GM23248 (cell line): ENCODE results near the gene CALHM2. TPM values are rescaled to one million over a fixed set of nuclear protein-coding genes. Genes with fewer than 3 reads are reported as not detected.

Experiments
- DNase-seq: peaks from one replicate; pipeline ENCODE4 v3.0.0-alpha.2; 2015
- H2AFZ ChIP-seq: fragments of 200-600 bp; sonication (generic); 2 replicates; pipeline ENCODE4 v1.6.1; 2016; ENCODE audit warnings: antibody characterized with exemption
- H3F3A ChIP-seq: fragments of 200-600 bp; sonication (generic); 2 replicates; pipeline ENCODE4 v1.6.1; 2016; ENCODE audit warnings: mild to moderate bottlenecking, antibody characterized with exemption, mixed run types; ENCODE audit not compliant: insufficient read depth
- H3K27ac ChIP-seq: fragments of 200-600 bp; sonication (generic); 2 replicates; pipeline ENCODE4 v1.5.1; 2016; ENCODE audit warnings: mild to moderate bottlenecking
- H3K27me3 ChIP-seq: fragments of 200-600 bp; sonication (generic); replicated peaks from 2 replicates; pipeline ENCODE4 v1.6.1; 2016; ENCODE audit warnings: mild to moderate bottlenecking; ENCODE audit not compliant: insufficient read depth
- H3K36me3 ChIP-seq: fragments of 200-600 bp; sonication (generic); 2 replicates; pipeline ENCODE4 v1.6.1; 2016; ENCODE audit warnings: low read depth, mild to moderate bottlenecking
- H3K4me1 ChIP-seq: fragments of 200-600 bp; sonication (generic); 2 replicates; pipeline ENCODE4 v1.6.1; 2016; ENCODE audit warnings: mild to moderate bottlenecking; ENCODE audit not compliant: insufficient read depth
- H3K4me2 ChIP-seq: fragments of 200-600 bp; sonication (generic); one replicate; pipeline ENCODE4 v1.6.1; 2016; ENCODE audit warnings: mild to moderate bottlenecking; ENCODE audit not compliant: unreplicated experiment
- H3K4me3 ChIP-seq: fragments of 200-600 bp; sonication (generic); 2 replicates; pipeline ENCODE4 v1.5.1; 2016; ENCODE audit warnings: mild to moderate bottlenecking
- H3K79me2 ChIP-seq: fragments of 200-600 bp; sonication (generic); 2 replicates; pipeline ENCODE4 v1.6.1; 2016; ENCODE audit warnings: mild to moderate bottlenecking; ENCODE audit not compliant: insufficient read depth
- H3K9ac ChIP-seq: fragments of 200-600 bp; sonication (generic); 2 replicates; pipeline ENCODE4 v1.6.1; 2016; ENCODE audit warnings: mild to moderate bottlenecking
- H3K9me2 ChIP-seq: fragments of 200-600 bp; sonication (generic); 2 replicates; pipeline ENCODE4 v1.6.1; 2016; ENCODE audit warnings: mixed run types, mild to moderate bottlenecking, moderate library complexity; ENCODE audit not compliant: insufficient read depth
- H3K9me3 ChIP-seq: fragments of 200-600 bp; sonication (generic); one replicate; pipeline ENCODE4 v1.6.1; 2017; ENCODE audit warnings: low read depth
- H4K20me1 ChIP-seq: fragments of 200-600 bp; sonication (generic); 2 replicates; pipeline ENCODE4 v1.6.0; 2016; ENCODE audit not compliant: insufficient read depth
- EZH2 ChIP-seq: fragments of 200-600 bp; sonication (generic); IDR thresholded peaks from 2 replicates; pipeline ENCODE4 v1.6.1; 2018; ENCODE audit warnings: antibody characterized with exemption, mild to moderate bottlenecking; ENCODE audit not compliant: insufficient read depth, poor library complexity, severe bottlenecking
- EZH2phosphoT487 ChIP-seq: fragments of 200-600 bp; sonication (generic); IDR thresholded peaks from 2 replicates; pipeline ENCODE4 v1.6.1; 2018; ENCODE audit warnings: antibody characterized with exemption, moderate library complexity, mild to moderate bottlenecking, low read depth; ENCODE audit not compliant: insufficient read depth
- WGBS, 2 experiments: methylation state at CpG; one replicate each; pipeline ENCODE4 v1.1.6; 2015 to 2017; ENCODE audit warnings: low lambda C conversion rate in 2 of 2, low coverage in 1 of 2; ENCODE audit errors: missing lambda C conversion rate in 2 of 2; 5-methylcytosine and 5-hydroxymethylcytosine counted together
- in situ Hi-C: fragments of 300-500 bp; cut with MboI; formaldehyde crosslinking; loops from 2 replicates; pipeline ENCODE4 v1.15.0; 2020
- polyA plus RNA-seq: library from polyadenylated mRNA; unstranded; fragments of >200 nt; fragmentation: Nextera tagmentation; extraction: Ambion mirVana; gene quantifications from 2 replicates; pipeline ENCODE4 v1.2.1, GENCODE V29; 2016
- total RNA-seq: library from RNA; depleted of rRNA; stranded (reverse); fragments of >200 nt; shearing (Covaris generic); gene quantifications from 2 replicates; pipeline ENCODE4 v1.2.3, GENCODE V29; 2014

CALHM2 gene
- total and polyA plus RNA-seq, 2 experiments from 2014 or later, result 74.3 to 78.6 TPM

DNA sequence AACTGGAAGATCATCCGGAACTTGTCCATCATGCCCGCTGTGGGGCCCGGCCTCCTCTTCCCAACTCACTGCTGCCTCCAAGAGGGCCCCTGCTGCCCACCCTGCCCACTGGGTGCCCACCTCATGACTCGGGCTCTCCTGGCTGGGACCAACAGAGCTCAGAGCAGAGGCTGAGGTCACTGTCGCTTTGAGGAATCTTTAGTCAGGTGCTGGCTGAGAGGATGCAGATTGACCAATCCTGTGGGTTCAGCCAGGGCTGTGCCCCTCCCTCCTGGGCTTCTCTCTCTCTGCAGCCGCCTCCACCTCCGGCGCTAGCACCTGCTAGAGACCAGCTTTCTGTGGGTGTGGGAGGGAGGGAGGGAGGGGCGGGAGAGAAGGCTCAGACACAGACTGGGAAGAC is 6.5 kb upstream of the CALHM2 start, which contains the start of gene CALHM1:
CALHM1 (minus strand) TSS at position 181 of the 400 bp plus-strand sequence; CDS start at position 32, 149 bp downstream.
- WGBS, 2 experiments, result 69 to 85% methylated on average over 8 to 9 of the region's 9 CpGs
- no peak for DNase-seq
- no peaks in the 10 kb centered on the region for H3K9me2 ChIP-seq
- in situ Hi-C loops, result no loop called here
- no peaks in the 10 kb centered on the region for H3K27me3 ChIP-seq
- TF ChIP-seq EZH2phosphoT487, result no peak
- no peak for TF ChIP-seq EZH2
- no peaks in the 10 kb centered on the region for H4K20me1 ChIP-seq
- H3K9ac ChIP-seq, result no peak within 1 kb of the TSS
- H3K4me3 ChIP-seq, result no peak within 1 kb of the TSS
- H3K36me3 ChIP-seq, result no peaks in the 10 kb centered on the region
- no peaks in the 10 kb centered on the region for H3K79me2 ChIP-seq
- H3K4me2 ChIP-seq, result no peak within 1 kb of the TSS
- H3F3A ChIP-seq, result no peaks in the 10 kb centered on the region
- H3K4me1 ChIP-seq, result no peaks in the 10 kb centered on the region
- no peak within 1 kb of the TSS for H2AFZ ChIP-seq
- no peak within 1 kb of the TSS for H3K27ac ChIP-seq
- H3K9me3 ChIP-seq, result no peaks in the 10 kb centered on the region

DNA sequence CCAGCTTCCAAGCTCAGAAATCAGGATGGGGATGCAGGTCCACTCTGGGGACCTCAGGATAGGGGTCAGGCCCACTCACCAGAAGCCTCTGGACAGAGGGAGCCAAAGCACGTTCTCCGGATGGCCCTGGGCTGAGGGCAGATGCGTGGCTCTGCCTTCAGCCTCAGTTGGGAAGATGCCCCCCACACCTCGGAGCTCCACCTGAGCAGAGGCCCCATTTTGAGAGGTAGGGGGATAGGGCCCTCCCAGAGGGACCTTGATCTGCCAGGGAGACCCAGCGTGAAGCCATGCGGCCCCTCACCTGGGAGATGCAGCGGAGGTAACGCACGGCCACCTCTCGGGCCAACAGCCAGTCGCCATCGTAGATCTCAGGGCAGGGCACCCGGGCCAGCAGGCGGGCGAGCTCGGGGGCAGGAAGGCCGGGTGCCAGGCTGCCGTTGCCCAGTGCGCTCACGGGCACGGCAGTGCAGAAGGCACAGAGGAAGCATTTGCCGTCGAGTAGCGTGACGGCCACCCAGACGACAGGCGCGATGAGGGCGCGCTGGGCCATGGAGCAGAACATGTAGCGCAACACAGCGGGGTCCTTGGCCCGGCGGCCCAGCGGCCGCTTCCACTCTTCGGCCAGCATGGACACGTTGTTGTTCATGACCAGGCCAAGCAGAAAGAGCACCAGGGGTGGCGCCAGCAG is 5.9 kb upstream of the CALHM2 start:
- H3F3A ChIP-seq, result no peaks in the 10 kb centered on the region
- DNase-seq, result no peak
- TF ChIP-seq EZH2 (no peak), EZH2phosphoT487 (no peak)
- no peaks in the 10 kb centered on the region for H3K9me2 ChIP-seq
- in situ Hi-C loops, result no loop called here
- no peak overlapping the region for H3K27ac ChIP-seq
- H3K9me3 ChIP-seq, result no peaks in the 10 kb centered on the region
- H4K20me1 ChIP-seq, result no peaks in the 10 kb centered on the region
- no peak overlapping the region for H3K9ac ChIP-seq
- H3K36me3 ChIP-seq, result no peaks in the 10 kb centered on the region
- H3K4me1 ChIP-seq, result 0 out of 2 replicates have a peak, but pooled peaks cover under 1% of the 10 kb centered on the region
- WGBS, 2 experiments, result 93 to 96% methylated on average over 39 of the region's 39 CpGs
- no peaks in the 10 kb centered on the region for H3K79me2 ChIP-seq
- H2AFZ ChIP-seq, result no peak overlapping the region
- no peaks in the 10 kb centered on the region for H3K27me3 ChIP-seq
- no peak overlapping the region for H3K4me2 ChIP-seq
- H3K4me3 ChIP-seq, result no peak overlapping the region

DNA sequence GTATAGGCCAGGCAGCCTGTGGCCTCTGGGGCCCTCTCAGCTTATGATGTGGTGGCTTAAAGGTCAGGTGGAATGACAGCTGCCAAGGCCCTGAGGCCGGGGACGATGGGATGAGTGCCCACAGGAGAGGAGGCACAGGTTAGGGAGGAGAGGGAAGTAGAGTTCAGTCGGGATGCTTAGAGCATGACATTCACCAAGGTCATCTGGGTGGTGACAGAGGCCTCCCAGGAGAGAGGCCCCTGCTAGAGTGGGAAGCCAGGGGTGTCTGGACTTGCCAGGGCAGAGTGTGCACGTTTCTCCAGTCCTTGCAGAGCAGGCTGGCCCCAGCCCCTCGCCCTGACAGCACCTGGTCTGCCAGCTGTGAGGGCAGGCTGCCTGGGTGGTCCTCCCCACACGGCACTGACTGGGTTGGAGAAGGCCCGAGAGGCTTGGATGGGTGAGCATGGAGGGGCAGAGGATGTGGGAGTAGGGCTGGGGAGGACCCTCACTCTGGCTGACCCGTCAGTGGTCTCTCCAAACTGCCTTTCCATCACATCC is 5.1 kb upstream of the CALHM2 start:
- no peak for DNase-seq
- Histone ChIP-seq H3K79me2 (no peaks in the 10 kb centered on the region), H3K4me1 (peaks cover 7% of the 10 kb centered on the region)

DNA sequence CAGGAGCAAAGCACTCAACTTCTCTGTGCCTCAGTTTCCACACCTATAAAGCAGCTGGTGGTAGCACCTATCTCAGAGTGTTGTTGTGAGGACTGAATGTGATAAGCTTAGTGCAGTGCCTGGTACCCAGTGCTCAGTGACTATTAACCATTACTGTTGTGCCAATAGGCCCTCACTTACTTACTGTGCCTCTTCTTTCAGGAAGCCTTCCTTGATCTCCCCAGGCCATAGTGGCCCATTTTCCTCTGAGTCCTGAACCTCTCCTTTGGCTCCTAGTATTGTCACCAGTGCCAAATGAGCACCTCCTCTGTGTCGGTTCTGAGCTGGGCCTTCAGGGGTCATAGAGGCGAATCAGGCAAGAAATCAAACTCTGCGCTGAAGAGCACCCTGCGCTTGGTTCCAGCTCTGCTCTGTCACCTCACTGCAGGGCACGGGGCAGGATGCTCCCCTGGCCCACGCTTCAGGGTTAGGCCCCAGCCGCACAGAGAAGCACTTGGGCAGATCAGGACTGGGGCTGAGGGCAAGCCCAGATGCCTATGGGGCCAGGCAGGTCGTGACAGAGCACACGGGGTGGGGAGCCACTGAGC is 4.0 kb upstream of the CALHM2 start:
- no peak overlapping the region for H3K9ac ChIP-seq
- no peaks in the 10 kb centered on the region for H3F3A ChIP-seq
- TF ChIP-seq EZH2phosphoT487 (no peak), EZH2 (no peak)
- H3K9me3 ChIP-seq, result no peaks in the 10 kb centered on the region
- no peak overlapping the region for H2AFZ ChIP-seq
- DNase-seq, result no peak
- no peaks in the 10 kb centered on the region for H3K9me2 ChIP-seq
- H3K4me3 ChIP-seq, result no peak overlapping the region
- no peak overlapping the region for H3K27ac ChIP-seq
- no peak overlapping the region for H3K4me2 ChIP-seq
- no peaks in the 10 kb centered on the region for H3K27me3 ChIP-seq
- 86 to 89% methylated on average over 9 of the region's 9 CpGs for WGBS, 2 experiments
- H3K36me3 ChIP-seq, result no peaks in the 10 kb centered on the region
- peaks cover 7% of the 10 kb centered on the region for H3K79me2 ChIP-seq
- peaks cover 7% of the 10 kb centered on the region for H3K4me1 ChIP-seq
- in situ Hi-C loops, result no loop called here
- no peaks in the 10 kb centered on the region for H4K20me1 ChIP-seq

More for the DNA sequence above, 5.1 kb upstream of the CALHM2 start:
- H3F3A ChIP-seq, result no peaks in the 10 kb centered on the region
- H3K4me2 ChIP-seq, result no peak overlapping the region
- no peaks in the 10 kb centered on the region for H4K20me1 ChIP-seq
- H3K36me3 ChIP-seq, result no peaks in the 10 kb centered on the region
- TF ChIP-seq EZH2 (no peak), EZH2phosphoT487 (no peak)
- no peak overlapping the region for H2AFZ ChIP-seq
- WGBS, 2 experiments, result 81 to 87% methylated on average over 7 to 8 of the region's 8 CpGs
- no peaks in the 10 kb centered on the region for H3K9me2 ChIP-seq
- no peak overlapping the region for H3K9ac ChIP-seq
- H3K9me3 ChIP-seq, result no peaks in the 10 kb centered on the region
- no peaks in the 10 kb centered on the region for H3K27me3 ChIP-seq
- H3K27ac ChIP-seq, result no peak overlapping the region
- no peak overlapping the region for H3K4me3 ChIP-seq
- in situ Hi-C loops, result no loop called here
